Endothelial cell of umbilical vein (primary cell): Measurements from ENCODE around the gene APOL5.
A peak's percentile ranks its signal among the peaks of the same experiment; 100 is the strongest.

Experiments used
- CTCF ChIP-seq, 2 donors: IDR thresholded peaks; 1 replicate in 1 of 2; 2 replicates in 1 of 2; pipeline ENCODE4 v1.5.1; 2011; ENCODE audit warnings: low read length in 2 of 2, mild to moderate bottlenecking in 2 of 2, moderate library complexity in 2 of 2, control low read depth in 1 of 2, inconsistent platforms in 1 of 2, low read depth in 1 of 2; ENCODE audit not compliant: insufficient read depth in 1 of 2; ENCODE audit errors: extremely low read depth in 1 of 2
- EZH2 ChIP-seq: IDR thresholded peaks from 2 replicates; pipeline ENCODE4 v1.6.1; 2012; ENCODE audit warnings: borderline replicate concordance, low read depth, mild to moderate bottlenecking, moderate library complexity, low read length, inconsistent platforms; ENCODE audit not compliant: severe bottlenecking
- MAX ChIP-seq: IDR thresholded peaks from 2 replicates; pipeline ENCODE4 v1.6.1; 2011; ENCODE audit not compliant: insufficient read depth, insufficient read length
- POLR2A ChIP-seq: IDR thresholded peaks from 2 replicates; pipeline ENCODE4 v1.6.1; 2012; ENCODE audit warnings: low read depth, mild to moderate bottlenecking, control low read depth, low read length
- POLR2AphosphoS5 ChIP-seq: IDR thresholded peaks from 2 replicates; pipeline ENCODE4 v1.6.1; 2012; ENCODE audit warnings: low read depth, mild to moderate bottlenecking, control low read depth, low read length, moderate library complexity; ENCODE audit not compliant: insufficient read depth

GRCh38 chr22:35761037-35761436 is 43.4 kb downstream of the APOL5 start:
- TF ChIP-seq POLR2AphosphoS5 (no peak), CTCF (IDR thresholded peaks at IDR 0.05; ENCODE audit: extremely low read depth in 1 of 2, insufficient read depth in 1 of 2, low read depth in 1 of 2, low read length in 2 of 2) (peak in 1 of 2 donors; percentile 20), EZH2 (no peak), POLR2A (no peak), MAX (no peak)
